Panc1 (cell line): ENCODE data around the gene F13B.

Experiments used
- POLR2AphosphoS5 ChIP-seq: IDR thresholded peaks from 2 replicates; pipeline ENCODE4 v1.6.1; 2012; ENCODE audit warnings: mild to moderate bottlenecking, low read depth, low read length, moderate library complexity
- SIN3A ChIP-seq: IDR thresholded peaks from 2 replicates; pipeline ENCODE4 v1.6.1; 2012; ENCODE audit warnings: low read depth, mild to moderate bottlenecking, low read length, moderate library complexity, borderline replicate concordance; ENCODE audit not compliant: insufficient read depth
- TCF7L2 ChIP-seq: IDR thresholded peaks from 2 replicates; pipeline ENCODE4 v1.6.1; 2011; ENCODE audit warnings: mild to moderate bottlenecking, low read depth, low read length, inconsistent platforms
- TF ChIP-seq, protein P1 (sequence below): fragments of 450-650 bp; IDR thresholded peaks from 2 replicates; pipeline ENCODE4 v1.5.1; 2017; ENCODE audit warnings: mild to moderate bottlenecking
- TF ChIP-seq, protein P2 (sequence below), 2 experiments: IDR thresholded peaks; 2 replicates each; pipeline ENCODE4 v1.6.1; 2011 to 2012; ENCODE audit warnings: low read depth in 2 of 2, control low read depth in 1 of 2, low read length in 1 of 2, mild to moderate bottlenecking in 1 of 2, moderate library complexity in 1 of 2; ENCODE audit not compliant: insufficient read depth in 1 of 2

- TF ChIP-seq, protein P1, sequence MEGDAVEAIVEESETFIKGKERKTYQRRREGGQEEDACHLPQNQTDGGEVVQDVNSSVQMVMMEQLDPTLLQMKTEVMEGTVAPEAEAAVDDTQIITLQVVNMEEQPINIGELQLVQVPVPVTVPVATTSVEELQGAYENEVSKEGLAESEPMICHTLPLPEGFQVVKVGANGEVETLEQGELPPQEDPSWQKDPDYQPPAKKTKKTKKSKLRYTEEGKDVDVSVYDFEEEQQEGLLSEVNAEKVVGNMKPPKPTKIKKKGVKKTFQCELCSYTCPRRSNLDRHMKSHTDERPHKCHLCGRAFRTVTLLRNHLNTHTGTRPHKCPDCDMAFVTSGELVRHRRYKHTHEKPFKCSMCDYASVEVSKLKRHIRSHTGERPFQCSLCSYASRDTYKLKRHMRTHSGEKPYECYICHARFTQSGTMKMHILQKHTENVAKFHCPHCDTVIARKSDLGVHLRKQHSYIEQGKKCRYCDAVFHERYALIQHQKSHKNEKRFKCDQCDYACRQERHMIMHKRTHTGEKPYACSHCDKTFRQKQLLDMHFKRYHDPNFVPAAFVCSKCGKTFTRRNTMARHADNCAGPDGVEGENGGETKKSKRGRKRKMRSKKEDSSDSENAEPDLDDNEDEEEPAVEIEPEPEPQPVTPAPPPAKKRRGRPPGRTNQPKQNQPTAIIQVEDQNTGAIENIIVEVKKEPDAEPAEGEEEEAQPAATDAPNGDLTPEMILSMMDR: no peak
- TF ChIP-seq SIN3A: no peak
- no peak for TF ChIP-seq POLR2AphosphoS5
- no peak for TF ChIP-seq TCF7L2
- TF ChIP-seq, protein P2, sequence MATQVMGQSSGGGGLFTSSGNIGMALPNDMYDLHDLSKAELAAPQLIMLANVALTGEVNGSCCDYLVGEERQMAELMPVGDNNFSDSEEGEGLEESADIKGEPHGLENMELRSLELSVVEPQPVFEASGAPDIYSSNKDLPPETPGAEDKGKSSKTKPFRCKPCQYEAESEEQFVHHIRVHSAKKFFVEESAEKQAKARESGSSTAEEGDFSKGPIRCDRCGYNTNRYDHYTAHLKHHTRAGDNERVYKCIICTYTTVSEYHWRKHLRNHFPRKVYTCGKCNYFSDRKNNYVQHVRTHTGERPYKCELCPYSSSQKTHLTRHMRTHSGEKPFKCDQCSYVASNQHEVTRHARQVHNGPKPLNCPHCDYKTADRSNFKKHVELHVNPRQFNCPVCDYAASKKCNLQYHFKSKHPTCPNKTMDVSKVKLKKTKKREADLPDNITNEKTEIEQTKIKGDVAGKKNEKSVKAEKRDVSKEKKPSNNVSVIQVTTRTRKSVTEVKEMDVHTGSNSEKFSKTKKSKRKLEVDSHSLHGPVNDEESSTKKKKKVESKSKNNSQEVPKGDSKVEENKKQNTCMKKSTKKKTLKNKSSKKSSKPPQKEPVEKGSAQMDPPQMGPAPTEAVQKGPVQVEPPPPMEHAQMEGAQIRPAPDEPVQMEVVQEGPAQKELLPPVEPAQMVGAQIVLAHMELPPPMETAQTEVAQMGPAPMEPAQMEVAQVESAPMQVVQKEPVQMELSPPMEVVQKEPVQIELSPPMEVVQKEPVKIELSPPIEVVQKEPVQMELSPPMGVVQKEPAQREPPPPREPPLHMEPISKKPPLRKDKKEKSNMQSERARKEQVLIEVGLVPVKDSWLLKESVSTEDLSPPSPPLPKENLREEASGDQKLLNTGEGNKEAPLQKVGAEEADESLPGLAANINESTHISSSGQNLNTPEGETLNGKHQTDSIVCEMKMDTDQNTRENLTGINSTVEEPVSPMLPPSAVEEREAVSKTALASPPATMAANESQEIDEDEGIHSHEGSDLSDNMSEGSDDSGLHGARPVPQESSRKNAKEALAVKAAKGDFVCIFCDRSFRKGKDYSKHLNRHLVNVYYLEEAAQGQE (IDR thresholded peaks at IDR 0.05; ENCODE audit: insufficient read depth in 1 of 2, low read depth in 2 of 2, low read length in 1 of 2): no peak
Observed at GRCh38 chr1:197017558-197018146, 49.4 kb downstream of the F13B start.
